K562 (cell line): Measurements from ENCODE around the gene FNBP1. TPM values are rescaled to one million over a fixed set of nuclear protein-coding genes. Genes with fewer than 3 reads are reported as not detected.

Experiments
- SMARCC2 ChIP-seq: fragments of 450-650 bp; IDR thresholded peaks from 2 replicates; pipeline ENCODE4 v1.6.1; 2017; ENCODE audit warnings: antibody characterized with exemption, moderate library complexity, mild to moderate bottlenecking, low read depth
- polyA plus RNA-seq, 8 experiments: library from polyadenylated mRNA; depleted of rRNA in 4 of 8; stranded (reverse) in 5 of 8; unstranded in 3 of 8; fragments of >200 nt; fragmentation: Nextera tagmentation in 2 of 8; fragmentation: Illumina TruSeq in 1 of 8; extraction: Ambion mirVana in 2 of 8; extraction: Trizol in 1 of 8; gene quantifications; 2 replicates each; pipeline versions ENCODE4 v1.2.1 to v1.2.3, GENCODE V29; 2011 to 2014; ENCODE audit warnings: inconsistent platforms in 1 of 8, missing spikeins in 1 of 8
- total RNA-seq, 7 experiments: library from RNA; depleted of rRNA in 6 of 7; stranded (reverse); fragments of >200 nt in 6 of 7; fragmentation: Illumina TruSeq in 2 of 7; extraction: Trizol in 2 of 7; gene quantifications; 2 replicates each; pipeline versions ENCODE4 v1.2.1 to v1.2.3, GENCODE V29; 2011 to 2021; ENCODE audit warnings: low replicate concordance in 1 of 7
- TF ChIP-seq, protein P1 (sequence below), 2 experiments: fragments of 450-650 bp; IDR thresholded peaks; 2 replicates each; pipeline ENCODE4 v1.6.1; 2016; ENCODE audit warnings: mild to moderate bottlenecking in 2 of 2, borderline replicate concordance in 1 of 2, low read depth in 1 of 2, moderate library complexity in 1 of 2

The FNBP1 gene
- total and polyA plus RNA-seq, 9 of the 15 experiments (the other 6 are each of a cell fraction or from before 2014, with no cell fraction given), result 1.8 to 14.9 (median 7.6) TPM

DNA sequence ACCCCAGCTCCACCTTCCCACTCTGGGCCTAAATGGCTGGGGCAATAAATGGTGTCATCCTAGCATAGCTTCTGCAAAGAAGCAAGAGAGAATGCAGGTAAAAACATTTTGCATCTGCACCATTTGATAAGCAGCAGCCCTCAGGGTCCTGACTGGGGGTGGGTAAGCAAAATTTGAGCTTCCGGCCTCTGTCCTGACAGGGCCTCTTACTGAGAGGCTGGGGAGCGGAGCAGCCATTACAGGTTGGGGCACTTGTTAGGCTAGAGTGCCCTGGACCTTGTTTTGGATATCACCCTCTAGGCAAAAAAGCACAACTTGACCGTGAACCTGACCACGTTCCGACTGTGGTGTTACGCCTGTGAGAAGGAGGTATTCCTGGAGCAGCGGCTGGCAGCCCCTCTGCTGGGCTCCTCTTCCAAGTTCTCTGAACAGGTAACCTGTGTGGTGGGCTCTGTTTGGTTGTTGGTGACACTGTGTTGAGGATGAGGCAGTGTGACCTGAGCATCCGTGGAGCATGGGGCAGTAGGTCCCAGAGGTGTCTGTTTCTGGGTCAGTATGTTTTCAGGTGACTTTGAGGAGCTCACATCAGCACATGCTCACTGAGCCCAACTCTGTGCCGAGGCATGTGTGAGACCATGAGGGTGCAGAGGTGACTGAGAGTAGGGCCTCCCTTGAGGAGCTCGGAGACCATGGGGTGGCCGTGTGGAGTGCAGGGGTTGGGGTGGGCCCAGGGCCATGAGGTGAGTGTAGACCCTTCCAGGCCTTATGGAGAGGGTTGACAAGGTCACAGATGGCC lies 184.6 kb downstream of the FNBP1 start (continued):
- TF ChIP-seq, protein P1, sequence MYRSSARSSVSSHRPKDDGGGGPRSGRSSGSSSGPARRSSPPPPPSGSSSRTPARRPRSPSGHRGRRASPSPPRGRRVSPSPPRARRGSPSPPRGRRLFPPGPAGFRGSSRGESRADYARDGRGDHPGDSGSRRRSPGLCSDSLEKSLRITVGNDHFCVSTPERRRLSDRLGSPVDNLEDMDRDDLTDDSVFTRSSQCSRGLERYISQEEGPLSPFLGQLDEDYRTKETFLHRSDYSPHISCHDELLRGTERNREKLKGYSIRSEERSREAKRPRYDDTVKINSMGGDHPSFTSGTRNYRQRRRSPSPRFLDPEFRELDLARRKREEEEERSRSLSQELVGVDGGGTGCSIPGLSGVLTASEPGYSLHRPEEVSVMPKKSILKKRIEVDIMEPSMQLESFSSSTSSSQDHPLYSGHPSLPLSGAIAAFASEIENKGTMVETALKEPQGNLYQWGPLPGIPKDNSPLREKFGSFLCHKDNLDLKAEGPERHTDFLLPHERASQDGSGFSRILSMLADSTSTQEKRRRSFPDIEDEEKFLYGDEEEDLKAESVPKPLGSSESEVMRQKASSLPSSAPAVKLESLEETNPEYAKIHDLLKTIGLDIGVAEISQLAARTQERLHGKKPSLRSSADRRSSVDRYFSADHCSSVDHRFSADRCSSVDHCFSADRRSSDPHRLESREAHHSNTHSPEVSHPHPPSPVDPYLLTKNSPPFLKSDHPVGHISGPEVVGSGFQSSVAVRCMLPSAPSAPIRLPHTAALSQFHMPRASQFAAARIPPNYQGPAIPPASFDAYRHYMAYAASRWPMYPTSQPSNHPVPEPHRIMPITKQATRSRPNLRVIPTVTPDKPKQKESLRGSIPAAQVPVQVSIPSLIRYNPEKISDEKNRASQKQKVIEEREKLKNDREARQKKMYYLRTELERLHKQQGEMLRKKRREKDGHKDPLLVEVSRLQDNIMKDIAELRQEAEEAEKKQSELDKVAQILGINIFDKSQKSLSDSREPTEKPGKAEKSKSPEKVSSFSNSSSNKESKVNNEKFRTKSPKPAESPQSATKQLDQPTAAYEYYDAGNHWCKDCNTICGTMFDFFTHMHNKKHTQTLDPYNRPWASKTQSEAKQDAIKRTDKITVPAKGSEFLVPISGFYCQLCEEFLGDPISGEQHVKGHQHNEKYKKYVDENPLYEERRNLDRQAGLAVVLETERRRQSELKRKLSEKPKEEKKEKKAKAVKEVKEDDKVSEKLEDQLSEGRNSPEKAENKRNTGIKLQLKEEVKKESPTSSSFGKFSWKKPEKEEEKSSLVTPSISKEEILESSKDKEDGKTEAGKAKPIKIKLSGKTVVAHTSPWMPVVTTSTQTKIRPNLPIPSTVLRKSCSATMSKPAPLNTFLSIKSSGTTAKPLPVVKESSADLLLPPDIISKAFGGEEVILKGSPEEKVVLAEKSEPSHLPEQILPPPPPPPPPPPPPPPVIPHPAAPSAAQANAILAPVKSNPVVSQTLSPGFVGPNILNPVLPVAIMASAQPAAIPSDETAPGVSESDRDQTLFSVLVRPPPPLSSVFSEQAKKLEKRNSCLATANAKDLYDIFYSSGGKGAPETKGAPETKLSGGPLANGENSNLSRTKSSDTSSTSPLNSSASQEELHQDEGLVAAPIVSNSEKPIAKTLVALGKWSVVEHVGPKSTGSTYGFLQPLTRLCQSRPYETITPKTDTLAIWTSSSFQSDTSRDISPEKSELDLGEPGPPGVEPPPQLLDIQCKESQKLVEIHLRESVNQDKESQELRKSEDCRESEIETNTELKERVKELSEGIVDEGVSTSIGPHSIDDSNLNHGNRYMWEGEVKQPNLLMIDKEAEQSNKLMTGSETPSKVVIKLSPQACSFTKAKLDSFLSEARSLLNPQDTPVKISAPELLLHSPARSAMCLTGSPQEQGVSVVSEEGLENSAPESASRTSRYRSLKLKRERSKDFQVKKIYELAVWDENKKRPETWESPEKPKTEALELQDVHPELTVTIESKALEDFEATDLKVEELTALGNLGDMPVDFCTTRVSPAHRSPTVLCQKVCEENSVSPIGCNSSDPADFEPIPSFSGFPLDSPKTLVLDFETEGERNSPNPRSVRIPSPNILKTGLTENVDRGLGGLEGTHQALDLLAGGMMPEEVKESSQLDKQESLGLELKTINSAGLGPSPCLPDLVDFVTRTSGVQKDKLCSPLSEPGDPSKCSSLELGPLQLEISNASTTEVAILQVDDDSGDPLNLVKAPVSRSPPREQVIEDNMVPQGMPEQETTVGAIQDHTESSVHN (IDR thresholded peaks at IDR 0.05; ENCODE audit: borderline replicate concordance in 1 of 2, low read depth in 1 of 2), result no peak
- TF ChIP-seq SMARCC2, result peak; percentile 18; the same call in 1 of the 2 replicates
